ENCODE measurements around the gene TUSC2. TPM values are rescaled to one million over a fixed set of nuclear protein-coding genes. Genes with fewer than 3 reads are reported as not detected.

Gene TUSC2
- total and polyA plus RNA-seq, 2 of the 13 experiments (the other 11 are each of a cell fraction or from before 2014, with no cell fraction given), result 36.7 to 39.1 TPM

DNA sequence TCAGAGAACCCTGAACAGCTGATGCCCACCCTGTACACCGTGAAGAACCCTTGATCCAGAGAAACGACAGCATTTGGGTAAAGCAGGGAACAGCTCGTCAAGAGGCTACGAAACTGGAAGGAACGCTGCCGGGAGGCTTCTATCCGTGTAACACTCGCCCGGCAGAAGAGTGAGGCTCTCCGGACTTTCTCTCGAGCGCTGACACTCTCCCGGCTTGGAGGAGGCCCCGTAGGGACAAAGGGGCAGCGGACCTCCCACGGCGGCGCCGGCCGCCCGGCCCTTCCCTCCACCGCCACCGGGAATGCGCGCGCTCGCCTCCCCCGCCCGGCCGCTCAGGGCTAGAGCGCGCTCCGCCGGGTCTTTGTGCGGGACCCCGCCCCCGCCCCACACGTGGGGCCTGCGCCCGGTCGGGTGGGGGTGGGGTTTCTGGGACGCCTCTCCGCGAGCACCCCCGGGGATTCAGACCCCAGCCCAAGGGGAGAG lies 7.1 kb downstream of the TUSC2 start (continued):
- TF ChIP-seq ZNF678 (CRISPR knock-in tag; IDR thresholded peaks at IDR 0.05) (0 out of 2 replicates have a peak, but pooled peaks have one; percentile 20), ZEB1 (IDR thresholded peaks at IDR 0.05; ENCODE audit: insufficient replicate concordance, low read depth) (peak; percentile 16), ZBTB42 (CRISPR knock-in tag; IDR thresholded peaks at IDR 0.05) (0 out of 2 replicates have a peak, but pooled peaks have one; percentile 8), SAFB2 (CRISPR knock-in tag; IDR thresholded peaks at IDR 0.05; ENCODE audit: borderline replicate concordance, low read depth) (peak; percentile 42; the same call in 1 of the 2 replicates), ZNF547 (CRISPR knock-in tag; IDR thresholded peaks at IDR 0.05) (no peak), AGO2 (optimal IDR thresholded peaks at IDR 0.05; ENCODE audit: low read depth, low read length) (peak; percentile 54), POLR2A (IDR thresholded peaks at IDR 0.05; ENCODE audit: insufficient read depth in 1 of 2, low read depth in 2 of 2, low read length in 2 of 2) (peak in 1 of 2 experiments; percentile 58; a peak in 1 of 4 replicates), BCL6 (CRISPR knock-in tag; IDR thresholded peaks at IDR 0.05) (peak; percentile 11; the same call in 1 of the 2 replicates), GATAD2A (CRISPR knock-in tag; IDR thresholded peaks at IDR 0.05) (peak; percentile 21; the same call in 1 of the 2 replicates), SNAPC2 (CRISPR knock-in tag; IDR thresholded peaks at IDR 0.05) (no peak), MAFG (CRISPR knock-in tag; IDR thresholded peaks at IDR 0.05) (no peak), TBX3 (IDR thresholded peaks at IDR 0.05; ENCODE audit: borderline replicate concordance) (no peak), MAZ (IDR thresholded peaks at IDR 0.05; ENCODE audit: borderline replicate concordance, low read depth, low read length) (peak; percentile 77), MAZ (CRISPR knock-in tag; IDR thresholded peaks at IDR 0.05; ENCODE audit: low read depth) (peak; percentile 89; the same call in 1 of the 2 replicates), ZNF780A (CRISPR knock-in tag; IDR thresholded peaks at IDR 0.05) (no peak), KLF6 (CRISPR knock-in tag; IDR thresholded peaks at IDR 0.05) (peak; percentile 39; the same call in 1 of the 2 replicates), ZNF484 (CRISPR knock-in tag; IDR thresholded peaks at IDR 0.05; ENCODE audit: borderline replicate concordance, low read depth) (no peak)
- TF ChIP-seq, protein P1, sequence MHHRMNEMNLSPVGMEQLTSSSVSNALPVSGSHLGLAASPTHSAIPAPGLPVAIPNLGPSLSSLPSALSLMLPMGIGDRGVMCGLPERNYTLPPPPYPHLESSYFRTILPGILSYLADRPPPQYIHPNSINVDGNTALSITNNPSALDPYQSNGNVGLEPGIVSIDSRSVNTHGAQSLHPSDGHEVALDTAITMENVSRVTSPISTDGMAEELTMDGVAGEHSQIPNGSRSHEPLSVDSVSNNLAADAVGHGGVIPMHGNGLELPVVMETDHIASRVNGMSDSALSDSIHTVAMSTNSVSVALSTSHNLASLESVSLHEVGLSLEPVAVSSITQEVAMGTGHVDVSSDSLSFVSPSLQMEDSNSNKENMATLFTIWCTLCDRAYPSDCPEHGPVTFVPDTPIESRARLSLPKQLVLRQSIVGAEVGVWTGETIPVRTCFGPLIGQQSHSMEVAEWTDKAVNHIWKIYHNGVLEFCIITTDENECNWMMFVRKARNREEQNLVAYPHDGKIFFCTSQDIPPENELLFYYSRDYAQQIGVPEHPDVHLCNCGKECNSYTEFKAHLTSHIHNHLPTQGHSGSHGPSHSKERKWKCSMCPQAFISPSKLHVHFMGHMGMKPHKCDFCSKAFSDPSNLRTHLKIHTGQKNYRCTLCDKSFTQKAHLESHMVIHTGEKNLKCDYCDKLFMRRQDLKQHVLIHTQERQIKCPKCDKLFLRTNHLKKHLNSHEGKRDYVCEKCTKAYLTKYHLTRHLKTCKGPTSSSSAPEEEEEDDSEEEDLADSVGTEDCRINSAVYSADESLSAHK (CRISPR knock-in tag; IDR thresholded peaks at IDR 0.05; ENCODE audit: borderline replicate concordance), result no peak
- TF ChIP-seq, protein P2, sequence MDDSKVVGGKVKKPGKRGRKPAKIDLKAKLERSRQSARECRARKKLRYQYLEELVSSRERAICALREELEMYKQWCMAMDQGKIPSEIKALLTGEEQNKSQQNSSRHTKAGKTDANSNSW (CRISPR knock-in tag; IDR thresholded peaks at IDR 0.05; ENCODE audit: borderline replicate concordance), result no peak
- TF ChIP-seq, protein P3, sequence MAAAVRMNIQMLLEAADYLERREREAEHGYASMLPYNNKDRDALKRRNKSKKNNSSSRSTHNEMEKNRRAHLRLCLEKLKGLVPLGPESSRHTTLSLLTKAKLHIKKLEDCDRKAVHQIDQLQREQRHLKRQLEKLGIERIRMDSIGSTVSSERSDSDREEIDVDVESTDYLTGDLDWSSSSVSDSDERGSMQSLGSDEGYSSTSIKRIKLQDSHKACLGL (CRISPR knock-in tag; IDR thresholded peaks at IDR 0.05), result peak; percentile 59; the same call in 1 of the 2 replicates
- TF ChIP-seq, protein P4, sequence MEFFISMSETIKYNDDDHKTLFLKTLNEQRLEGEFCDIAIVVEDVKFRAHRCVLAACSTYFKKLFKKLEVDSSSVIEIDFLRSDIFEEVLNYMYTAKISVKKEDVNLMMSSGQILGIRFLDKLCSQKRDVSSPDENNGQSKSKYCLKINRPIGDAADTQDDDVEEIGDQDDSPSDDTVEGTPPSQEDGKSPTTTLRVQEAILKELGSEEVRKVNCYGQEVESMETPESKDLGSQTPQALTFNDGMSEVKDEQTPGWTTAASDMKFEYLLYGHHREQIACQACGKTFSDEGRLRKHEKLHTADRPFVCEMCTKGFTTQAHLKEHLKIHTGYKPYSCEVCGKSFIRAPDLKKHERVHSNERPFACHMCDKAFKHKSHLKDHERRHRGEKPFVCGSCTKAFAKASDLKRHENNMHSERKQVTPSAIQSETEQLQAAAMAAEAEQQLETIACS (CRISPR knock-in tag; IDR thresholded peaks at IDR 0.05), result peak; percentile 90
- TF ChIP-seq, protein P5, sequence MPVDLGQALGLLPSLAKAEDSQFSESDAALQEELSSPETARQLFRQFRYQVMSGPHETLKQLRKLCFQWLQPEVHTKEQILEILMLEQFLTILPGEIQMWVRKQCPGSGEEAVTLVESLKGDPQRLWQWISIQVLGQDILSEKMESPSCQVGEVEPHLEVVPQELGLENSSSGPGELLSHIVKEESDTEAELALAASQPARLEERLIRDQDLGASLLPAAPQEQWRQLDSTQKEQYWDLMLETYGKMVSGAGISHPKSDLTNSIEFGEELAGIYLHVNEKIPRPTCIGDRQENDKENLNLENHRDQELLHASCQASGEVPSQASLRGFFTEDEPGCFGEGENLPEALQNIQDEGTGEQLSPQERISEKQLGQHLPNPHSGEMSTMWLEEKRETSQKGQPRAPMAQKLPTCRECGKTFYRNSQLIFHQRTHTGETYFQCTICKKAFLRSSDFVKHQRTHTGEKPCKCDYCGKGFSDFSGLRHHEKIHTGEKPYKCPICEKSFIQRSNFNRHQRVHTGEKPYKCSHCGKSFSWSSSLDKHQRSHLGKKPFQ (CRISPR knock-in tag; IDR thresholded peaks at IDR 0.05; ENCODE audit: insufficient replicate concordance), result no peak

Measured in HepG2 (cell line).